Stimulated activated CD4-positive, alpha-beta T cell treated with anti-CD3 and anti-CD28 coated beads, Interleukin-4, amount 100 ng/mL, for 1 hour (primary cell): ENCODE measurements around the gene TTC21A.

Source experiments
- DNase-seq: peaks from one replicate; pipeline ENCODE4 v3.0.0-alpha.2; 2020

The TTC21A gene

DNA sequence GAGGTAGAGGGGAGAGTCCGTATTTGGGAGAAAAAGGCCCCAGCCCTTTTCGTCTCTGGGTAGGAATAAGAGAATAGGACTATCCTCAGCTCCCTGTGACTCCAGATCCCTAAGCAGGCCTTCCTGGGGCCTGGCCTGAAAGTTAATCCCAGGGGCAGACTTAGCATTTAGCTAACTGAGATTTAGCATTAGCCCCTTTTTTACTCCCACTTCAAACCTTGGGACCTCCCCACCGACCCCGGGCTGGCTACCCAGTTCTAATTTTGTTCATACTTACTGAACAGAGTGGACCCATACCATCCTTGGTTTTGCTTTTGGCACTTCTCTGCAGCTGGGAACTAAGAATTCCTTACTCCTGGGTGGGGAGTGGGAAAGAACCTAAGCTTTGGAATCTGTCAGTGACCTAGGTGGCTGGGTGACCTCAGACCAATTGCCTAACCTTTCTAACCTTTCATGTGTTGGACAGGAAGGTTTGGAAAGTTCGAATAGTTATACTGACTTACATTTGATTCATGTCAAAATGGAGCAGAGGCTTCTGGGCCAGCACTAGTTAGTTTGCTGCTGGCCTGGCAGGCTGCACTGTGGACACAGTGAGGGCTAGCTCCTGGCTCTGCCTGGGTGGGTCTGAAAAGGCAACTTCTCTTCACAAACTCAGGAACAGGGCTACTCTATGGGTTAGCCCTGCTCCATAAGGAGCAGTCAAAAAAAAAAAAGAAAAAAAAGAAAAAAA, 11.6 kb downstream of the TTC21A start:
- DNase-seq: no peak

DNA sequence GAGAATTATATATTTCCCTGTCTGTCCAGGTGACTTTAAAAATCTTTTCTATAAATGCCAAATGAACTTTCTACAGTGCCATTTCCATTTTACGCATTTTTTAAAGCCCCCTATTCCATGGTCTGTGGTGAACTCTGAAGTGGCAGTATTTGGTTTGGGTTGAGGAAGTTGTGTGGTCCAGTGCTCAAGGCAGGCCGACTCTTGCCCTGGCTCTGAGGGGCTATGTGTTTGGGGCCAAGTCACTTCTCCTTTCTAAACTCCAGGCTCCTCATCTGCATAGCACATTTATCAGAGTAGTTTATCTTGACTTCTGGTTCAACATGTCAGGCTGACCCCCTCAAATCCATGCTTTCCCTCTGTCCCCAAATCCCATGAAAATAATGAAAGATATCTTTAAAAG, 14.1 kb downstream of the TTC21A start:
- DNase-seq: no peak

- DNase-seq: no peak
Observed at GRCh38 chr3:39122813-39123212, 15.3 kb downstream of the TTC21A start.

DNA sequence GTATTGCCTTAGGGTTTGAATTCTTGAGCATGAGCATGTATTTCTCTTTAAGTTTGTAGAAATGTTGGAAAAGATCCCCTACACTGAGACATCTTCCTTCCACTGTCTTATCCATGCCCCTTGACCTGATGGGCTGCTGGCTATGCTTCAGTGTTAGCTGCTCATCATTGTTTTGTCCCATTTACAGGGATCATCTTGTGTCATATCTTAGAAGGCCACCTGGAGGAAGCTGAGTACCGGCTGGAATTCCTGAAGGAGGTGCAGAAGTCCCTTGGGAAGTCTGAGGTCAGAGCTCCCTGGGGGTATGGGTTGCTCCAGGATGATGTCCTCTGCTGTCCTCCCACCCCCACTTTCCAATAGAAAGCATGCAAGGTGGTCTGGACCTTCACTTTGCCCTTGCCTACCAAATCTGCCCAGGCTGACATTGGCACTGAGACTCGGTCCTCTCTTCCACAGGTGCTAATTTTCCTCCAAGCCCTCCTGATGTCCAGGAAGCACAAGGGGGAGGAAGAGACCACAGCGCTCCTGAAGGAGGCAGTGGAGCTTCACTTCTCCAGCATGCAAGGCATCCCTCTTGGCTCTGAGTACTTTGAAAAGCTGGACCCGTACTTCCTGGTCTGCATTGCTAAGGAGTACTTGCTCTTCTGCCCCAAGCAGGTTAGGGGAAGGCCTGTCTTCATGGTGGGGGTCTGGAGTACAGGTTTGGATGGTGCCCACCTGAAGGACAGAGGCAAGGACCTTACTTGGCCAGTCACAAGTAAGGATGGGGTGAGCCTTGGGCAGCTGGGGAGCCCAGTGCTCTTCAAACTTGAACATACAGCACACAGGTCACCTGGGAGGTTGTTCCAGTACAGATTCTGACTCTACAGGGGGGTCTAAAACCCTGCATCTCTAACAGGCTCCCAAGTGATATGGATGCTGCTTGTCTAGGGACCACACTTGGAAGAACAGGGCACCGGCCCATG, 17.7 kb downstream of the TTC21A start:
- no peak for DNase-seq

GRCh38 chr3:39125841-39126500, 18.5 kb downstream of the TTC21A start:
- DNase-seq: no peak

DNA sequence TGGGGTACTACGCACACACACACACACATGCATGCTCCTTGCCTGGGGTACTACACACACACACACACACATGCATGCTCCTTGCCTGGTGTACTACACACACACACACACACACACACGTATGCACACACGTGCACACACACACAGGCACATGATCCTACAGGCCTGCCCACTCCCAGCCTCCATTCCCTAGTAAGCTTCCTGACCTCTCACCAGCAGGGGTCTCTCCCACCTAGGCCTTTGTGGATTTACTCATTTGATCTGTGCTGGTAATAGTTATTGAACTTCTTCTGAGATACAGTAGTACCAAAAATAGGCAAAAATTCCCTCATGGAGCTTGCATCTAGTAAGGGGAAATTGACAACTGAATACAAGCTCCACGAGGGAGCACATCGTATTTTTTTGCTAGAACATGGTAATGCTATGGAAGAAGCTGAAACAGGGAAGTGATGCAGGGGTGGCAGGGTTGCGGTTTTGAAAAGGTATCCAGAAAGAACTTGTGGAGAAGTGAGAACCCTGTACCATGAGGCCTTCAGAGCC, 19.1 kb downstream of the TTC21A start:
- no peak for DNase-seq

- no peak for DNase-seq
Observed at GRCh38 chr3:39127269-39127907, 19.9 kb downstream of the TTC21A start.

DNA sequence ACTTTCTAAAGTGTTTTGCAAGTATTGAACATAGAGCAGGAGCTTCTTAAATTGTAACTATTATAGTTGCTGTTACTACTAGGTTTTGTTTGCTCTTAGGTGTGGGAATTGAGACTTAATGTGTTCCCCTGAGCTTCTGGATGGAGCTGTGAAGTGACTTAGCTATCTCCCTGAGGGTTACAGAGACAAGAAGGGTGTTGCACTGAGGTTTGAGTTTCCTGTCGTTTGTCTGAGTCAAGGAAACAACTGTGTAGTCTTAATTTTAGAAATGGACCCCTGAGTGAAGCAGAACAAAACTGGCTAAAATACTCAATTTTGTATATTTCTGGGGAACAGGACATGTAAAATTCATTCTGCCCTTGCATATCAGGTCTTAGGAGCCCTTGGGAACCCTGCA, 20.4 kb downstream of the TTC21A start:
- DNase-seq: no peak

GRCh38 chr3:39128951-39129350, 21.5 kb downstream of the TTC21A start:
- DNase-seq: no peak

DNA sequence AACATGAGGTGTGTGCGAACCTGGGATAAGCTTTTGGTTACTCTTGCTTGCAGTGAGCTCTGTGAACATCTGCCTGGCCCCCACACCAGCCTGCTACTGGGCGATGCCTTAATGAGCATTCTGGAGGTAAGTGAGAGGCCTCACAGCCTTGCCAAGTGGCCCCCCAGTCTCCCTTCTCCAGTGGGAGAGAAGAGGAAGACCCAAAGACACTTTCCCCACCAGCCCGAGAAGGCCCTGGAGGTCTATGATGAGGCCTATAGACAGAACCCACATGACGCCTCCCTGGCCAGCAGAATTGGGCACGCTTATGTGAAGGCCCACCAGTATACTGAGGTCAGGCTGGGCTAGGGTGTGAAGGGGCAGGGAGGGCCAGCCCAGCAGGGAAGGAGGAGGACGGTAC, 22.5 kb downstream of the TTC21A start:
- no peak for DNase-seq

- no peak for DNase-seq
Observed at GRCh38 chr3:39130693-39131265, 23.3 kb downstream of the TTC21A start.

GRCh38 chr3:39132096-39133092, 24.9 kb downstream of the TTC21A start:
- DNase-seq: no peak

GRCh38 chr3:39133093-39133490, 25.6 kb downstream of the TTC21A start:
- no peak for DNase-seq

GRCh38 chr3:39133822-39134221, 26.3 kb downstream of the TTC21A start:
- DNase-seq: no peak

GRCh38 chr3:39134305-39134704, 26.8 kb downstream of the TTC21A start:
- no peak for DNase-seq

- no peak for DNase-seq
Observed at GRCh38 chr3:39135170-39135805, 27.8 kb downstream of the TTC21A start.

GRCh38 chr3:39136533-39137434, 29.3 kb downstream of the TTC21A start:
- no peak for DNase-seq

GRCh38 chr3:39137435-39137936, 30.0 kb downstream of the TTC21A start:
- DNase-seq: no peak
